ENCODE measurements around the gene LYZL2.
"Not testable (repeated sequence)": the region's sequence is repeated elsewhere in the genome, so short reads cannot be mapped to it uniquely, and the experiment has no call there.

The LYZL2 gene

DNA sequence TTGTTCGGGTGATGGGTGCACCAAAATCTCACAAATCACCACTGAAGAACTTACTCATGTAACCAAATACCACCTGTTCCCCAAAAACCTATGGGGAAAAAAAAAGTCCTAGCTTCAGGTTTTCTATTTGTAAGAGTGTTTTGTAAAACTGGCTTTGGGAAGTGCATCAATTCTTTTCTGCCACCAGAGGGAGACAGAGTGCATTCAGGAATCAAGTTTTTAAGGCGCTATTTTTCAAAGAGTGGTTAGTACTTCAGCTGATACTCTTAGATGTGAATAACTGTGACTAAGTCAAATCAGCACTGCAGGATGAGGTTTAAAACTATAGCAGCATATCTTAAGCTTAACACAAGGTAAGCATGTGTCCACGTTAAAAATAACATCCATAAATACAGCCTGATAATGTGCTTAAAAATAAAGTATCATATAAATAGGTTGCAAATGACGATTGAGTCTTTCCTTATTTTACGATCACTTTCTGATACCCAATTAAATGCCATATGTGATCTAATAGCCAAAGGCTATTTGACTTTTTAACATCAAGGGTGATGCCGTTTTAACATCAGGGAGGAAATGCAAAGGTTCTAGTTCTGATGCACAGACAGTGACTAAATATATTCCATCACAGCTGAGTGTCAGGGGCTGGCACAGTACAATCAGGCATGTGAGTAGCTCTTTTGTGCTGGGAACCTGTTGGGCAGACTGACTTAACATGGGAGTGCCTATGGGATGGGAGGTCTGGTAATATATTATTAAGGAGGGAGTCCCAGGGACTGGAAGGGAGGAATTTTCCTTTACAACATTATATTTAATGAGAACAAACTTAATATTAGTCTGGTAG, 10.6 kb upstream of the LYZL2 start:
- no peaks in the 10 kb centered on the region for H3K4me1 ChIP-seq (ENCODE audit: control insufficient read depth in 2 of 2, insufficient read depth in 2 of 2, low read length in 2 of 2)
- H3K27me3 ChIP-seq (ENCODE audit: control insufficient read depth in 2 of 2, insufficient read depth in 2 of 2, low read length in 2 of 2), result peaks cover 3 to 4% of the 10 kb centered on the region in 2 donors
- no peaks in the 10 kb centered on the region for H3K9me3 ChIP-seq (ENCODE audit: control insufficient read depth in 2 of 2, low read length in 2 of 2)
- no peak overlapping the region for H3K4me3 ChIP-seq (ENCODE audit: low read length in 2 of 2)
- H3K36me3 ChIP-seq (ENCODE audit: control insufficient read depth in 2 of 2, insufficient read depth in 2 of 2, low read length in 2 of 2), result no peaks in the 10 kb centered on the region
- H3K27ac ChIP-seq (ENCODE audit: low read depth in 2 of 2, low read length in 2 of 2), result no peak overlapping the region
- H3K9ac ChIP-seq (ENCODE audit: low read depth in 1 of 2, low read length in 2 of 2), result no peak overlapping the region

DNA sequence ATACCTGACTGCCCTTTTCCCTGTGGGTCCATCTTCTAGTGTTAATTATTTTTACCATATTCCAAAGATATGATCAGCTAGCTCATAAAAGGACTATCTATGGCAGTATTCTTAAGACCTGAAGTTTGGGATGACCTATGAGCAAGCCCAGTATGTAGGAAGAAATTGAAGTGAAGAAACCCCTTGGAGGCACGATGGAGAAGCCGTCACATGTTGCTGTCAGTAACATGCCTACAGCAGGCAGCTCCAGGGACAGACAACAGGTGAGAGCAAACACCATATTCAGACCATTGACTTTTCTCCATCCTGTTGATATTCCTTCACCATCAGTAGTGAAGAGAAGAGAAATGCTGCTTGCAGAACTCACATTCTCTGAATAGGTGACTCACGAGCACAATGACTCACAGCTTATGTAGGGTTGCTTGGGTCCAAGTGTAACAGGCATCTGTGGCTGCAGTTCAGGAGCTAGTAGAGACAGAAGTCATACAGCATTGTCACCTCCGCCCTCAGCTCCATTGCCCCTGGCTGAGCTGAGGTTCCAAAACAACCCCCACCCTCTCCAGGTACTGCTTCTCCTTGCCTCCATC, 8.4 kb upstream of the LYZL2 start:
- H3K9me3 ChIP-seq (ENCODE audit: control insufficient read depth in 2 of 2, low read length in 2 of 2), result no peaks in the 10 kb centered on the region
- H3K27me3 ChIP-seq (ENCODE audit: control insufficient read depth in 2 of 2, insufficient read depth in 2 of 2, low read length in 2 of 2), result peaks cover 0 to 4% of the 10 kb centered on the region in 2 donors
- H3K27ac ChIP-seq (ENCODE audit: low read depth in 2 of 2, low read length in 2 of 2), result no peak overlapping the region
- no peaks in the 10 kb centered on the region for H3K36me3 ChIP-seq (ENCODE audit: control insufficient read depth in 2 of 2, insufficient read depth in 2 of 2, low read length in 2 of 2)
- no peak overlapping the region for H3K4me3 ChIP-seq (ENCODE audit: low read length in 2 of 2)
- H3K4me1 ChIP-seq (ENCODE audit: control insufficient read depth in 2 of 2, insufficient read depth in 2 of 2, low read length in 2 of 2), result no peaks in the 10 kb centered on the region
- no peak overlapping the region for H3K9ac ChIP-seq (ENCODE audit: low read depth in 1 of 2, low read length in 2 of 2)

DNA sequence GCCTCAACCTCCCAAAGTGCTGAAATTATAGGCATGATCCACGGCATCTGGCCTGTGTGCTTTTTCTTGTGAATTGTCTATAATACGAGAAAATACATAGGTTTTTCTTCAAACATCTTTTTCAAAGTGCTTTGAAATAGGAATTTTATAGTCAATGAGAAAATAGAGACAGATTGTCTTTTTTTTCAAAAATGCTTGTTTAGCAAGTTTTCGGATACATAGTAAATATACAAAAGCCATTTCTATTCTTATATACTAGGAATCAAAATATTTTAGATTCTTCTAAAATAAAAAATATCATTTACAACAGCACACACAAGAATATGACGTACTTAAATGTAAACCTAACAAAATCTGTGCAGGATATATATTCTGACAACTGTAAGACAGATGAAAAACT, 1.6 kb upstream of the LYZL2 start:
- Histone ChIP-seq H3K4me1 (ENCODE audit: control insufficient read depth in 2 of 2, insufficient read depth in 2 of 2, low read length in 2 of 2) (no peaks in the 10 kb centered on the region), H3K36me3 (ENCODE audit: control insufficient read depth in 2 of 2, insufficient read depth in 2 of 2, low read length in 2 of 2) (no peaks in the 10 kb centered on the region), H3K27me3 (ENCODE audit: control insufficient read depth in 2 of 2, insufficient read depth in 2 of 2, low read length in 2 of 2) (no peaks in the 10 kb centered on the region), H3K9me3 (ENCODE audit: control insufficient read depth in 2 of 2, low read length in 2 of 2) (no peaks in the 10 kb centered on the region), H3K27ac (ENCODE audit: low read depth in 2 of 2, low read length in 2 of 2) (no peak overlapping the region), H3K9ac (ENCODE audit: low read depth in 1 of 2, low read length in 2 of 2) (no peak overlapping the region), H3K4me3 (ENCODE audit: low read length in 2 of 2) (no peak overlapping the region)

DNA sequence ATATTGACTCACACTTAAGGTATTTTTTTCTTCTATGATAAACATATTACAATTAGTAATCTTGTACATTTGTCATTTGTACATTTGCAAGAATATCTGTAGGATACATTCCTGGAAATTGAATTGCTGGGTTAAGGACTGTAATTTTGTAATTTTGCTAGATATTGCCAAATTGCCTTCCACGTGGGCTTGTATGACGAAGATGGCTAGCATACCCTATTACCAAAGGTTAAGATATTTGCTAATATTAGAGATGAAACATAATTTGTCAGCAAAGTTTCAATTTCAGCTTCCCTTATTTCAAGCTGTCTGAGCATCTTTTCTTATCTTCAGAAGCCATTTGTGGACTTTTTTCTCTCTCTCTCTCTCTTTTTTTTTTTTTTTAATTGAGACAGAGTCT, 1.0 kb upstream of the LYZL2 start:
- Histone ChIP-seq H3K9ac (ENCODE audit: low read depth in 1 of 2, low read length in 2 of 2) (no peak overlapping the region), H3K27me3 (ENCODE audit: control insufficient read depth in 2 of 2, insufficient read depth in 2 of 2, low read length in 2 of 2) (no peaks in the 10 kb centered on the region), H3K4me1 (ENCODE audit: control insufficient read depth in 2 of 2, insufficient read depth in 2 of 2, low read length in 2 of 2) (no peaks in the 10 kb centered on the region), H3K36me3 (ENCODE audit: control insufficient read depth in 2 of 2, insufficient read depth in 2 of 2, low read length in 2 of 2) (no peaks in the 10 kb centered on the region), H3K9me3 (ENCODE audit: control insufficient read depth in 2 of 2, low read length in 2 of 2) (no peaks in the 10 kb centered on the region), H3K4me3 (ENCODE audit: low read length in 2 of 2) (no peak overlapping the region), H3K27ac (ENCODE audit: low read depth in 2 of 2, low read length in 2 of 2) (no peak overlapping the region)

DNA sequence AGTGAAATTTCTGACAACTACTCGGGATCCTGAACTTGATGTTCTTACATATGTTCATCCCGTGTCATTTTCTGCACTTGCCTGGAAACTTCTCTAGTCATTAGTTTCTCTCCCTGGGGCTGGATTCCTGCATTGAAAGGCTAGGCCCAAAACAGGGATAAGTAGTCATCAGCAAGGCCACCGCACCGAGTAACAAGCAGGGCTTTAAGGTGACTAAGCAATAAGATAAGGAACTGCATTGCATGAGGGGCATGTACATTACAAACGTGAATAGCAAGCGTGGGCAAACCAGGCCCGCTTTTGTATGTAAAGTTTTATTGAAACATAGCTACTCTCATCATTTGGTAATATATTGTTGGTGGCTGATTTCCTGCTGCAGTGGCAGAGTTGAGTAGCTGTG, 977 bp downstream of the LYZL2 start:
- not testable (repeated sequence) for H3K9ac ChIP-seq (ENCODE audit: low read depth in 1 of 2, low read length in 2 of 2); H3K27me3 ChIP-seq (ENCODE audit: control insufficient read depth in 2 of 2, insufficient read depth in 2 of 2, low read length in 2 of 2); H3K4me3 ChIP-seq (ENCODE audit: low read length in 2 of 2); H3K27ac ChIP-seq (ENCODE audit: low read depth in 2 of 2, low read length in 2 of 2); H3K4me1 ChIP-seq (ENCODE audit: control insufficient read depth in 2 of 2, insufficient read depth in 2 of 2, low read length in 2 of 2); H3K9me3 ChIP-seq (ENCODE audit: control insufficient read depth in 2 of 2, low read length in 2 of 2); H3K36me3 ChIP-seq (ENCODE audit: control insufficient read depth in 2 of 2, insufficient read depth in 2 of 2, low read length in 2 of 2)

DNA sequence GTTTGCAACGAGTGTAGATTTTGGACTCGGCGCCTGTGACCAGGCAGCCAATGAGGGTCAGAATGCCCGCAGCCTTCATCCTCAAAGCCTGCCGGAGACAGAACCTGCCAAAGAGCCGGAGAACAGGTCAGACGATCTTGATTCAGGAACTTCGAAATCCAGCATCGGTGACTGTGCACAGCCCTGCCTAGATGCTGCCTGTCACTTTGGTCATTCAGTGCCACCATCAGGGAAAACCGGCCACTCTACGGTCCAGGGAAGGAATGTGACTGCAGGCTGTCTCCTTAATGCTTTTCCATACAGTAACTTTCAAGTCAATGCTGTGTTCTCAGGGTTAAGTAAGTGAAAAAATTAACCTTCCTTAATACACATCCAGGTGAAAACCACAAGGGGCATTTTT, 2.7 kb downstream of the LYZL2 start:
- H3K9me3 ChIP-seq (ENCODE audit: control insufficient read depth in 2 of 2, low read length in 2 of 2); H3K27ac ChIP-seq (ENCODE audit: low read depth in 2 of 2, low read length in 2 of 2); H3K9ac ChIP-seq (ENCODE audit: low read depth in 1 of 2, low read length in 2 of 2); H3K4me1 ChIP-seq (ENCODE audit: control insufficient read depth in 2 of 2, insufficient read depth in 2 of 2, low read length in 2 of 2); H3K36me3 ChIP-seq (ENCODE audit: control insufficient read depth in 2 of 2, insufficient read depth in 2 of 2, low read length in 2 of 2); H3K27me3 ChIP-seq (ENCODE audit: control insufficient read depth in 2 of 2, insufficient read depth in 2 of 2, low read length in 2 of 2); H3K4me3 ChIP-seq (ENCODE audit: low read length in 2 of 2): not testable (repeated sequence)

DNA sequence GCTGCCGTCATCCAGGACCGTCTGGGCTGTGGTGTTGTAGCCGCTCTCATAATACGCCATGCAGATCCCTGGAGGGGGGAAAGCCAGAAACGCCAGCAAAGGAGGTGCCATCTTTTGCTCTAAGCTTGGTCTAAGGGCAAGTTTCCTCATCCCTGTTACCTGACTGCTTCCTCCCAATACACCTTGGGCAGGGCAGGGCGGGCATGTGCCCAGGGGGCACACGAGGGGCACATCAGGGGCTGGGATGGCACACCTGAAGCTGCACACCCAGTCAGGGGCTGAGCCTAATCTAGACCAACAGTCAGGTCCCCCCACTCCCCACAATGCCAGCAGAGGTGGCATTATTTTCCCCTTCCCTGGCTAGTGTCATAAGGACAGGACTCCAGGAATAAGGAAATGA, 3.4 kb downstream of the LYZL2 start:
- not testable (repeated sequence) for H3K4me3 ChIP-seq (ENCODE audit: low read length in 2 of 2); H3K36me3 ChIP-seq (ENCODE audit: control insufficient read depth in 2 of 2, insufficient read depth in 2 of 2, low read length in 2 of 2); H3K9ac ChIP-seq (ENCODE audit: low read depth in 1 of 2, low read length in 2 of 2); H3K9me3 ChIP-seq (ENCODE audit: control insufficient read depth in 2 of 2, low read length in 2 of 2); H3K27ac ChIP-seq (ENCODE audit: low read depth in 2 of 2, low read length in 2 of 2); H3K4me1 ChIP-seq (ENCODE audit: control insufficient read depth in 2 of 2, insufficient read depth in 2 of 2, low read length in 2 of 2); H3K27me3 ChIP-seq (ENCODE audit: control insufficient read depth in 2 of 2, insufficient read depth in 2 of 2, low read length in 2 of 2)

DNA sequence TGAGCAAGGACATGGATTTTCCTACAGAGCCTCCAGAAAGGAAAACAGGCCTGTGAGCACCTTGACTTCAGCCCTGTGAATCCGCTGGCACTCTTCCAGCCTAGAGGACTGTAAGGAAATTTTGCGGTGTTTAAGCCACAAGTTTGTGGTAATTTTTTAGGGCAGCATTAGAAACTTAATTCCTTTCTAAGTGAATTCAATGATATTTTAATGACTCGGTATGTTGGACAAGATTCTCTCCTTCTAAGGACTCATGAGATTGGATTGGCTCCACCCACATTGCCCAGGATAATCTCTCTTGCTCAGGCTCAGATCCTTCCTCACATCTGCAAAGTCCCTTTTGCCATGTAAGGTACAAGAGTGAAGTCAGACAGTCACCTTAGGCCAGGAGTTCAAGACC, 4.5 kb downstream of the LYZL2 start:
- Histone ChIP-seq H3K36me3 (ENCODE audit: control insufficient read depth in 2 of 2, insufficient read depth in 2 of 2, low read length in 2 of 2) (no peaks in the 10 kb centered on the region), H3K27me3 (ENCODE audit: control insufficient read depth in 2 of 2, insufficient read depth in 2 of 2, low read length in 2 of 2) (no peaks in the 10 kb centered on the region)

DNA sequence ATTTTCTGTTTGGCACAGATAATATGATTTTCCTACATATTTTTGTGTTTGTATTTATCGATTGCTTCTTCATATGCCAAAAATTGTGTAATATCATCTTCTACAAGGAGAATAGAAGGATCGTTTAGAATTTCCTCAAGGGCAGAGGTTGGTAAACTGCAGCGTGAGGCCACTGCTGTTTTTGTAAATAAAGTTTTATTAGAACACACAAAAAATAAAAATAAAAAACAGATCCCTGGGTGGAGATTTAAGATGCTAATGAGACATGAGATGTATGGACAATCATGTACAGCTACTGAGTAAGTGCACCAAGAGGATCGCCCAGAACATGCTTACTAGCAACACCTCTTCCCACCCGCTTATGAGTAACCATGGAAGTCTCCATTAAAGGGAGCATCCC, 9.6 kb downstream of the LYZL2 start:
- H3K27me3 ChIP-seq (ENCODE audit: control insufficient read depth in 2 of 2, insufficient read depth in 2 of 2, low read length in 2 of 2), result no peaks in the 10 kb centered on the region
- peaks cover 0 to 2% of the 10 kb centered on the region in 2 donors for H3K9me3 ChIP-seq (ENCODE audit: control insufficient read depth in 2 of 2, low read length in 2 of 2)
- no peaks in the 10 kb centered on the region for H3K4me1 ChIP-seq (ENCODE audit: control insufficient read depth in 2 of 2, insufficient read depth in 2 of 2, low read length in 2 of 2)
- no peaks in the 10 kb centered on the region for H3K36me3 ChIP-seq (ENCODE audit: control insufficient read depth in 2 of 2, insufficient read depth in 2 of 2, low read length in 2 of 2)
- H3K27ac ChIP-seq (ENCODE audit: low read depth in 2 of 2, low read length in 2 of 2), result no peak overlapping the region
- no peak overlapping the region for H3K4me3 ChIP-seq (ENCODE audit: low read length in 2 of 2)
- no peak overlapping the region for H3K9ac ChIP-seq (ENCODE audit: low read depth in 1 of 2, low read length in 2 of 2)

More for the DNA sequence above, 4.5 kb downstream of the LYZL2 start:
- Histone ChIP-seq H3K9me3 (ENCODE audit: control insufficient read depth in 2 of 2, low read length in 2 of 2) (peaks cover 0 to 1% of the 10 kb centered on the region in 2 donors), H3K4me3 (ENCODE audit: low read length in 2 of 2) (no peak overlapping the region), H3K27ac (ENCODE audit: low read depth in 2 of 2, low read length in 2 of 2) (no peak overlapping the region), H3K4me1 (ENCODE audit: control insufficient read depth in 2 of 2, insufficient read depth in 2 of 2, low read length in 2 of 2) (no peaks in the 10 kb centered on the region), H3K9ac (ENCODE audit: low read depth in 1 of 2, low read length in 2 of 2) (no peak overlapping the region)

DNA sequence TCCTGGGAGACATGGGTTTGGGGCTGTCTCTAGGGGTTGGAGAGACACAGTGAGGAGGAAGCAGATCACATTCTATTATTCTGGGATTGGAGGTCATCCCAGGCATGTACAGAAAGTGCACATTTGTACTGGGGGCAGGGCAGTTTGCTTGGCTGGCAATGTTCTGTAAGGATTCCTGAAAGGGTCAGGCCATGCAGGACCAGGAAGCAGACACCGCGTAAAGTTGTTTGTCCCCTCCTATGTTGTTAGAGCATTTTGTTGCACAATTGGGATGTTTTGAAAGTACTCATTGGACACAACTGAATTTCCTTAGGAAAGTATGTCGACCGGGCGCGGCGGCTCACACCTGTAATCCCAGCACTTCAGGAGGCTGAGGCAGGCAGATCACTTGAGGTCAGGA, 12.5 kb downstream of the LYZL2 start:
- no peaks in the 10 kb centered on the region for H3K36me3 ChIP-seq (ENCODE audit: control insufficient read depth in 2 of 2, insufficient read depth in 2 of 2, low read length in 2 of 2)
- no peaks in the 10 kb centered on the region for H3K27me3 ChIP-seq (ENCODE audit: control insufficient read depth in 2 of 2, insufficient read depth in 2 of 2, low read length in 2 of 2)
- H3K9me3 ChIP-seq (ENCODE audit: control insufficient read depth in 2 of 2, low read length in 2 of 2), result peaks cover 0 to 2% of the 10 kb centered on the region in 2 donors
- no peak overlapping the region for H3K4me3 ChIP-seq (ENCODE audit: low read length in 2 of 2)
- H3K9ac ChIP-seq (ENCODE audit: low read depth in 1 of 2, low read length in 2 of 2), result no peak overlapping the region
- H3K27ac ChIP-seq (ENCODE audit: low read depth in 2 of 2, low read length in 2 of 2), result no peak overlapping the region
- no peaks in the 10 kb centered on the region for H3K4me1 ChIP-seq (ENCODE audit: control insufficient read depth in 2 of 2, insufficient read depth in 2 of 2, low read length in 2 of 2)

Measured in mucosa of rectum (tissue), 2 donors.